Thyroid gland (tissue), 4 donors: ENCODE measurements around the gene POLN. TPM values are rescaled to one million over a fixed set of nuclear protein-coding genes. Genes with fewer than 3 reads are reported as not detected.

Source experiments
- DNase-seq, 2 donors: peaks; one replicate each; pipeline ENCODE4 v3.0.0-alpha.2; 2019
- H3K27ac ChIP-seq, 3 donors: fragments of 200-600 bp; sonication (generic); 1 replicate in 2 of 3; 2 replicates in 1 of 3; pipeline ENCODE4 v1.5.1; 2016 to 2019; ENCODE audit warnings: mild to moderate bottlenecking in 1 of 3, moderate library complexity in 1 of 3
- H3K27me3 ChIP-seq: fragments of 200-600 bp; sonication (generic); one replicate; pipeline ENCODE4 v1.5.1; 2019
- H3K36me3 ChIP-seq, 2 donors: fragments of 200-600 bp; sonication (generic); one replicate each; pipeline ENCODE4 v1.5.1; 2016 to 2019
- H3K4me1 ChIP-seq, 2 donors: fragments of 200-600 bp; sonication (generic); one replicate each; pipeline ENCODE4 v1.5.1; 2017 to 2019
- H3K4me3 ChIP-seq, 3 donors: fragments of 200-600 bp; sonication (generic); replicated peaks in 1 of 3; 1 replicate in 2 of 3; 2 replicates in 1 of 3; pipeline ENCODE4 v1.5.1; 2016; ENCODE audit warnings: mild to moderate bottlenecking in 1 of 3
- H3K9me3 ChIP-seq: fragments of 200-600 bp; sonication (generic); one replicate; pipeline ENCODE4 v1.5.1; 2017
- CTCF ChIP-seq, 6 experiments: fragments of 200-600 bp in 3 of 6; fragments of 450-650 bp in 3 of 6; sonication (generic) in 3 of 6; IDR thresholded peaks; one replicate each; pipeline ENCODE4 v1.5.1; 2016 to 2019; ENCODE audit warnings: antibody characterized with exemption in 6 of 6, mild to moderate bottlenecking in 2 of 6, inconsistent platforms in 1 of 6, moderate library complexity in 1 of 6
- POLR2A ChIP-seq, 2 donors: fragments of 450-650 bp; IDR thresholded peaks; one replicate each; pipeline ENCODE4 v1.6.1; 2017; ENCODE audit warnings: antibody characterized with exemption in 2 of 2, mild to moderate bottlenecking in 2 of 2, moderate library complexity in 1 of 2
- intact Hi-C: fragments of 100-400 bp; cut with DNase I; formaldehyde crosslinking; loops from one replicate; pipeline ENCODE4 v1.15.1; 2023
- small RNA-seq: library from RNA; depleted of rRNA; stranded (forward); fragments of <200 nt; gene quantifications from one replicate; pipeline ENCODE3, GENCODE V24; 2016
- total RNA-seq, 4 donors: library from RNA; depleted of rRNA; stranded (reverse); fragments of >200 nt; gene quantifications; one replicate each; pipeline ENCODE4 v1.2.3, GENCODE V29; 2016

Gene POLN
- total RNA-seq, 4 donors from 2014 or later, result 1.5 to 5.4 (median 3.0) TPM

DNA sequence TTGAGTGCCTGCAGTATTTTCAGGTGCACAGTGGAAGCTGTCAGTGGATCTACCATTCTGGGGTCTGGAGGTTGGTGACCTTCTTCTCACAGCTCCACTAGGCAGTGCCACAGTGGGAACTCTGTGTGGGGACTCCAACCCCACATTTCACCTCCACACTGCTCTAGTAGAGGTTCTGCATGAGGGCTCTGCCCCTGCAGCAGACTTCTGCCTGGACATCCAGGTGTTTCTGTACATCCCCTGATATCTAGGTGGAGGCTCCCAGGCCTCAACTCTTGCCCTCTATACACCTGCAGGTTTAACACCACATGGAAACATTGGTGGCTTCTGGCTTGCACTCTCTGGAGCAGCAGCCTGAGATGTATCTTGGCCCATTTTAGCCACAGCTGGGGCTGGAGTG, 216.1 kb downstream of the POLN start:
- no peak for DNase-seq
- TF ChIP-seq POLR2A (IDR thresholded peaks at IDR 0.05), result no peak
- no peak for TF ChIP-seq CTCF (IDR thresholded peaks at IDR 0.05)
- H3K27me3 ChIP-seq, result no peaks in the 10 kb centered on the region

DNA sequence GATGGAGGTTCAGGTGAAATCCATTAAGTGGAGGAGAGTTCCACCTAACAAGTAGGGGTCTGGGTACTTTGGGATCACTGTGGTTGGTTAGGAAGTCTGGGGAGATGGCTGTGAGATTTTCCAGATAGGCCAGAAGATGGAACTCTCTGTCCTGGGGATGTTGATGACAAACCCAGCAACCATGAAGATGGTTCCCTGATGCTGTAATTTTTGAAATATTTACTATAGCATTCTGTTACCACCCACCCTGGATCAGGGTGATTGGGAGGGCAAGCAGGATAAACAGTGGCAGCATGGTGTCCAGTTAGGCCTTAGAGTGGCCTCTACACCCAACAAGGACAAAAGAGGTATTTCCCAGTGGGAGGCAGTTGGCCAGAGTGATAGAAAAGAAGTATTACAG, 217.2 kb downstream of the POLN start:
- no peaks in the 10 kb centered on the region for H3K27me3 ChIP-seq
- no peak for TF ChIP-seq POLR2A (IDR thresholded peaks at IDR 0.05)
- intact Hi-C loops, result no loop called here

More for the DNA sequence above, 216.1 kb downstream of the POLN start:
- intact Hi-C loops, result no loop called here
- Histone ChIP-seq H3K4me3 (no peak overlapping the region), H3K27ac (no peak overlapping the region), H3K9me3 (no peaks in the 10 kb centered on the region), H3K36me3 (no peaks in the 10 kb centered on the region), H3K4me1 (no peaks in the 10 kb centered on the region)

More for the DNA sequence above, 217.2 kb downstream of the POLN start:
- no peaks in the 10 kb centered on the region for H3K4me1 ChIP-seq
- H3K9me3 ChIP-seq, result no peaks in the 10 kb centered on the region
- H3K4me3 ChIP-seq, result no peak overlapping the region
- no peaks in the 10 kb centered on the region for H3K36me3 ChIP-seq
- DNase-seq, result no peak
- H3K27ac ChIP-seq, result no peak overlapping the region

Small RNAs within 50 kb of the gene (small RNA-seq; reads per million reads assigned to genes)
- not detected for gene COX6B1P5

Other genes with a start within 250 kb of the POLN start
- gene NELFA, start 233.1 kb downstream of the POLN start, total RNA-seq, result 10 to 100 TPM; 23.2 to 39.3 (median 28.7) TPM
- 1 to 10 TPM; 1.3 to 1.8 (median 1.5) TPM for gene NAT8L, start 182.8 kb downstream of the POLN start, total RNA-seq
- 10 to 100 TPM; 13.0 to 30.0 (median 17.0) TPM for gene HAUS3, start within 50 bp of the POLN start, total RNA-seq
- 100 to 1,000 TPM in 1 of 4 donors, 10 to 100 TPM in 3; 48.1 to 102 (median 61.9) TPM for gene MXD4, start 20.0 kb upstream of the POLN start, total RNA-seq
- 10 to 100 TPM in 3 of 4 donors, 1 to 10 TPM in 1; 8.9 to 19.1 (median 16.4) TPM for gene ZFYVE28, start 176.5 kb upstream of the POLN start, total RNA-seq
- 1 to 10 TPM in 2 of 4 donors, under 1 TPM in 1, not detected in 1; 0.27 to 1.9 (median 1.1) TPM for gene CFAP99, start 176.8 kb upstream of the POLN start, total RNA-seq
- 10 to 100 TPM; 32.8 to 52.0 (median 43.0) TPM for gene RNF4, start 227.0 kb upstream of the POLN start, total RNA-seq